GM03348 (cell line): Measurements from ENCODE around the gene TBRG4.

Experiments
- DNase-seq: peaks from one replicate; pipeline ENCODE4 v3.0.0; 2012; ENCODE audit warnings: low spot score

The TBRG4 gene

DNA sequence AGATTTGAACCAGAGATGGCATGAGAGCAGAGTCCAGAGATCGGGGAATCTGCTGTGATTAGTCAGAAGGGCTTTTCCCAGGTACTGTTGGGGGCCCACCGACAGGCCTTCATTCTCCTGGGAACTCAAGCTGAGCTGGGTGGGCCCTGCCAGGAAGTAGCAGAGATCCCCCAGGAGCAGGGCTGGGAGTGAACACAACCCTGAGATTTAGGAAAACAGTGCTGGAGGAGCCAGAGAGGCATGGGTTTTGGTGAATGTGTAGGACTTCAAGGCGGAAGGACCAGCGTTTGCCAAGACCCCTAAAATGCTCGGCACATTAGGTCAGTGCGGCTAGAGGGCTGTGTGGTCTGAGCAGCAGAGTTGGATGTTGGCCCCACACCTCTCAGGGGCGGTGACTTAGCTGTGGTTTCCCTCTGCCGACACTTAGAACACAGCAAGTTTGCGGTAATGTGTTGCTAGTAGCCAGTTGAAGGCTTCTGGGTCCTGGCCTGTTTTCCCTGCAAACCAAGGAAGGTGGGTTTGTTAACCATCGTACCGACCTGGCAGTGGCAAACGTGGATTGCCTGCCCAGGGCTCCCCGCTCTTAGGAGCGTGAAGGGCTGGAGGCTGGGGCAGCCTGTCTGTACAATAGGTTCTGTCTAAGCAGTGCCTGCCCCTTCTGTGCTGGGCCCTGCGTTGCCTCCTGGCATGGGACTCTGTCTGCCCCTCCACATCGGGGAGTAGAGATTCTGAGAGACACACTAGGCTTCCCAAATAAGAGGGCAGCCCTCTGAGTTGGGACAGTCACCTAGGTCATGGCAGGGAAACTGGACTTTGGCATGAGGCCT, 36.8 kb downstream of the TBRG4 start:
- no peak for DNase-seq

DNA sequence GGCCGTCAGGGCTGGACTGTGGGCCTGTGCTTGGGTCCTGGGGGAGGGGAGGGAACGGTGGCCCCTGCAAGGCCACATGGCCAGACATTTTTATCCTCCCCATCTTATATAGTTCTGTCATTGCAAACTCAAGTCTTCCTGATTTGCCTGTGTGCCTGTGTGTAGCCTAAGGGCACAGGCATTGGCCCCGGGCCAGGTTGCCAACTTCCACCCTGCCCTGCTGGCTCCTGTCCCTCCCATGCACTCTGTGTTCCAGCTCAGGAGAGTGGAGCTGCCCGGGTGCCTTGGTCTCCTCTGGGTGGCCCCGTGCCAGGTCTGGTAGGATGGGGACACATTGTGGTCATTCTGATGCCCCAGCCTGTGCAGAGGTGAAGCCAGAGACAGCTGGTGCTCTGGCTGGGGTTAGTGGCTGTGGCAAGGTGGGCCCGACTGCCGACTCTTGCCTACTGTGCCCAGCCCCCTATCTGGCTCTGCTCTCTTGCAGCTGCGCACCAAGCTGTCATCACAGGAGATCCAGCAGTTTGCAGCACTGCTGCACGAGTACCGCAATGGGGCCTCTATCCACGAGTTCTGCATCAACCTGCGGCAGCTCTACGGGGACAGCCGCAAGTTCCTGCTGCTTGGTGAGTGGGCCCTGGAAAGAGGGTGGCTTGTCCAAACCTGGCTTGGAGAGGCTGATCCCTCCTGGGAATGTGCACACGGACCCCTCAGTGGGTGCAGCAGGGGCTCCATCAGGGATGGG, 37.5 kb downstream of the TBRG4 start:
- DNase-seq = no peak

DNA sequence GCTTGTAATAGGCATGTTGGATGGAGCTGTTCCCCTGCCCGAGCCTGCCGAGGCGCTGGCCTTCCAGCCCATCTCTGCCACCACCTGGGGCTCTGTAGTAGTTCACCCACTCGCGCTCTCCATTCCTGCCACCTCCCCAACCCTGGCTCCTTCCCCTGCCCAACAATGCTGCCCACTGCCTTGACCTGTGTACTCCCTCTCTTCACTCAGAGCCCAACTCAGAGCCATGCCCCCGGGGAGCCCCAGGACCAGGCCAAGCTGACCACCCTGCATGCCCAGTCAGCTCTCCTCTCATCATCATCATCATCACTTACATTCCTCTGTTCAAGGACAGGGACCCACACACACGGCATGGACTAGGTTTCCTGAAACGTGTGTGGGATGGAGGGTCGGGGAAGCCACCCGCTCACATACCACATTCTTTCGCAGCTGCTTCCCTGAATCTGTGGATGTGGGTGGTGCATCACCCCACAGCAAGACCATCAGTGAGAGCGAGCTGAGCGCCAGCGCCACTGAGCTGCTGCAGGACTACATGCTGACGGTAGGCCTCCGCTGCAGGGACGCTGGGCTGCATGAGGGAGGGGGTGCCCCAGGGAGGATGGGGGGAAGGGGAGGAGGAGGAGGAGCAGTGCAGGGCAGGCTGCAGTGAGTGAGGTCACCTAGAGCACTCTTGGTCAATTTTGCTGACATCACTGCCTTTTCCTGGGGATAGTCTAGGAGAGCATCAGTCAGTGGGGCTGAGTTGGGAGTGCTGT, 38.3 kb downstream of the TBRG4 start:
- DNase-seq = no peak

DNA sequence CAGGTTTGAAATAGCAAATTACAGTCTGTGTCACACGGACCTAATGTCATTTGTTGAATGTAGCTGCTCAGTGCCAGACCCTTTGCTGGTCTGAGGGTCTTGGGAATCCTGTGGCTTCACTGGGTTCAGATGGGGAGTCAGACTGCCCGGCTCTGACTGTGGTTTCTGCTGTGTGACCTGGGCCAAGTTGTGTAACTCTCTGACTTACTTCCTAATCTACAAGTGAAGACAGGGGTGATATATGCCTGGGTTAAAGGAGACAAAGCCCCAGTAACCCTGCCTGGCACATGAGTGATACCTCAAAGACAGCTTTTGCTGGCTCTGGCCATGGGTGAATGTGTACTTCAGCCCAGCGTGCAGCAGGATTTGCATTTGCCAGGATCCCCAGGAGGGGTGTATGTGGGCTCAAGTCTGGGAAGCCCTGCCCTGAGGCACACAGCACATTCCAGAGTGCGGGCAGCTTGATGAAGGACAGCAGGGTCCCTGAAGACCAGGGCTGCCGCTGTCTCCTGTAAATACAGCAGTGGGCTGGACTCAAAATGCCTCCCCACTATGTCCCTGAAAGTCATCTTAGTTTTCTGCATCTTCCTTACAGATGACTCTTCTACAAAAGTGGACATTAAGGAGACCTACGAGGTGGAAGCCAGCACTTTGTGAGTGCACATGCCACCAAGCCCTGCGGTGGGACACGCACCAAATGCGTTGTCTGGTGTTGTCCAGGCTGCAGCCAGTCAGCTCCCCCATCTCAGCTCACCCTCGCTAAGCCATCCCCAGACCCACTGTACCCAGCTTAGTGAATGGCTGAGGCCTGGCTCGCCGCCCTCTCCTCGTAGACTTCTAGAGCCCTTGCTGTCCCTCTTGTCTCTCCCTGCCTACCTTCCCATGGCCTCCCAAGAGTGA, 39.1 kb downstream of the TBRG4 start:
- no peak for DNase-seq

DNA sequence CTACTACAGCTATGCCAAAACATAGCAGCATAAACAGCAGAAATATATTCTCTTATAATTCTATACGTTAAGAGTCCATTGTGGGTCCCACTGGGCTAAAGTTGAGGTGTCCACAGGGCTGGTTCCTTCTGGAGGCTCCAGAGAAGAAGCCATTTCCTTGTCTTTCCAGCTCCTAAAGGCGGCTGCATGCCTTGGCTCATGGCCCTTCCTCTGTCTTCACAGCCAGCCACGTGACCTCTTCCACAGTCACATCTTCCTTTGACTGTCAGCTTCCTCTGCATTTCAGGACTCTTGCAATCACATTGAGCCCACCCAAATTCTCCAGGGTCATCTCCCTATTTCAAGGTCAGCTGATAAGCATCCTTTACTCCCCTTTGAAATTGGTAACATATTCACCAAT, 40.0 kb downstream of the TBRG4 start:
- DNase-seq = no peak

DNA sequence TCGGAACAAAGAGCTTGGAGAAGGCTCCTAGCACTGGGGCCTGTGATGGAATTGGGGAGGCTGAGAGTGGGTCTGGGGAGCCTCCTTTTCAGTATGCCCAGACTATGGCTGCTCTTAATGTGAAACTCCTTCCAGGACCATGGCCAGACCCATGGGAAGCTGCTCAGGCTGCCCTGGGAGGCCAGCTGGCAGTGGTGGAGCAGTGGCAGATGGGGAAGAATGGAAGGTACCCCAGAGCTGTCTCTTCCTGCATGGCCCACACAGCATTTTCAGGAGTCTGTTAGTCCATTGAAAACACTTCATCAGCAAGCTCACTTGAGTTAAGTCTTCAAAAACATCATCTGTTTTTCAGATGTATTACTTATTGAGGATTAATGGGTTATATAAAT, 41.2 kb downstream of the TBRG4 start:
- DNase-seq = no peak

DNA sequence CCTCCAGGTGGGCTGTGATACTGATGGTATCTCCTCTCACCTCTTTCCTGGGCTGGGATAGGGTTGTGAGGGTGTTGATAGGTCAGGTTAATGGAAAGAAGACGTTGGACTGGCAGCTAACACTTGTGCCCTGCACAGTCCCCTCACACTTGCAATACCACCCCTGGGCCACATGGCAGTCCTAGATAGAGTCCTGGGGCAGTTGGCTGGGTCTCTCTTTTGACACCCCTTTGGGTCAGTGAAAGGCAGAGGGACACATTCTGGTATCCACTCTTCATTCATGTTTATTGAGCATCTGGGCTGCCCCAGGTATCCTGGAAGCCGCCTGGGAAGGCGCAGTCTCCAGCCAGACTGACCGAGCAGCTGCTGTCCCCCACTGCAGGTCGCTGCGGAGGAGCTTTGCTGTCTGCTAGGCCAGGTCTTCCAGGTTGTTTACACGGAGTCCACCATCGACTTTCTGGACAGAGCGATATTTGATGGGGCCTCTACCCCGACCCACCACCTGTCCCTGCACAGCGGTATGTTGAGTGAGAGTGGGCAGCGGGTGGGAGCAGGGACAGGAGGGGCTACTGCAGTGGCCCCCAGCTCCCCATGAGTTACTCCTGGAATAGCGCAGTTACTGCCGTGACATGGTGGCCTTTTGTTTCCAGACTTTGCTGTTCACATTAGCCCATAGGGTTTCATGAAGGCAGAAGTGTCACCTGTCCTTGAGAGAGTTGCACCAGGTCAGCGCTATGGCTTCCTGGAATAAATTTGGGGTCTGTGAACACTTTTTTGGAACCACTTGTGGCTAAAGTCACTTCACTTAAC, 41.8 kb downstream of the TBRG4 start:
- DNase-seq = no peak

DNA sequence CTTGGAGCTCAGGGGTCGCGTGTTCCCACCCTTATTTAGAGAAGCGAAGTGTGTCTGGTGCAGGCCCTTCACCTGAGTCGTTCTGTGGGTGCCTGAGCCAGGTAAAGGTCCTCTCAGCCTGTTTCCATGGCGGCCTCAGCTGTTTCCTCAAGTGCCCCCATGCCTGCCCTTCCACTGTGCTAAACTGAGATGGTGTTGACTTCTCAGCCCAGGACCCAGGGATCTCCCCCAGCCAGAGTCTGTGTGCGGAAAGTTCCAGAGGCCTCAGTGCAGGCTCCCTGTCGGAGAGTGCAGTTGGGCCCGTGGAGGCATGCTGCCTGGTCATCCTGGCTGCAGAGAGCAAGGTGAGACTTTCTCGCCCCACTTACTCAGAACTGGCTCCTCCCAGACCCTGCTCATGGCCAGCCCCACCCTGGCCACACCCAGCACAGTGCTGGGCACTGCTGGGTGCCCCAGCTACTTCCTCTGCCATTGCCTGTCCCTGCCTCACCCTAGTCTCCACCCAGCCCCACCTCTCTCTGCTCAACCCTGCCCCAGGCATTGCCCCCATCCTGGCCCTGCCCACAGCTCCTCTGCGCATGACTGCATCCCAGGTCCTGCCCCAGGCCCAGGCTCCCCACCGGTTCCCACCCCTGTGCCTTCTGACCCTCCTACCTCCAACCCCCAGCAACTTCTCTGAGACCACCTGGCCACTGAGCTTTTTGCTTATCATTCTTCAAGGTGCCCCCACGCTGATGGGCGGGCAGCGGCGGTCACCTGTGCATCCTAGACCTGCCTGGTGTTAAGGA, 43.1 kb downstream of the TBRG4 start:
- no peak for DNase-seq

DNA sequence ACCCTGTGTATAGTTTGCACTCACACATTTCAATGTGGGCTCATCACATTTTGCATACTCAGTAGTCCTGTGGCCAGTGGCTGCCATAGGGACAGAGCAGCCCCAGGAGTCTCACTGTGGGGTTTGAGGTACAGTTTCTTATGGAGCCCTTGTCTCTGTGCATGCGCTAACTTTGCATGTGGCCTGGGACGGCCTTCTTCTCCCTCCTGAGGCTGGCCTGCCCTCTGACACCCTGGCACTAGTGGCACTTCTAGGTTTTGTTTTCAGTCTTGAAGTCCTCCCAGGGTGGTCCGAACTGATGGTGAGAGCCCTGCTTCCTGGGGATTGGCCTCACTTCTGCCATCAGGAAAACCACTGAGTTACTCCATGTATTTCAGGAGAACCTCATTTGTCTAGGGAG, 43.9 kb downstream of the TBRG4 start:
- no peak for DNase-seq

DNA sequence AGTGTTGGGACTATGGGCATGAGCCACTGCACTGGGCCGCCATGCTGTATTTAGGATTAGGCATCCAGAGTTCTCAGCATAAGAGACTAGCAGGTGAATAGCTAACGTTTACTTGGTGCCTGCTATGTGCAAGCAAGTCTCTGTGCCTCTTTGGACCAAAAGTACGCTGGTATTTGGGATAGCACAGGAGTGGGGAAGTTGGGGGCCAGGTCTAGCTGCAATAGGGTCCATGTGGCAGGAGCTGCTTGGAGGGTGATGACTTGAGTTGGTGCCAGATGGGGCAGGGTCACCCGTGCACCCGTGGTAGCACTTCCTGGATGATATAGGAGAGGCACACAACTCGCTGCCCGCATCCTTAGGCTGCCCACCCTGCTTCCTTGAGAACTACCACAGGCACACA, 45.1 kb downstream of the TBRG4 start:
- DNase-seq = no peak

DNA sequence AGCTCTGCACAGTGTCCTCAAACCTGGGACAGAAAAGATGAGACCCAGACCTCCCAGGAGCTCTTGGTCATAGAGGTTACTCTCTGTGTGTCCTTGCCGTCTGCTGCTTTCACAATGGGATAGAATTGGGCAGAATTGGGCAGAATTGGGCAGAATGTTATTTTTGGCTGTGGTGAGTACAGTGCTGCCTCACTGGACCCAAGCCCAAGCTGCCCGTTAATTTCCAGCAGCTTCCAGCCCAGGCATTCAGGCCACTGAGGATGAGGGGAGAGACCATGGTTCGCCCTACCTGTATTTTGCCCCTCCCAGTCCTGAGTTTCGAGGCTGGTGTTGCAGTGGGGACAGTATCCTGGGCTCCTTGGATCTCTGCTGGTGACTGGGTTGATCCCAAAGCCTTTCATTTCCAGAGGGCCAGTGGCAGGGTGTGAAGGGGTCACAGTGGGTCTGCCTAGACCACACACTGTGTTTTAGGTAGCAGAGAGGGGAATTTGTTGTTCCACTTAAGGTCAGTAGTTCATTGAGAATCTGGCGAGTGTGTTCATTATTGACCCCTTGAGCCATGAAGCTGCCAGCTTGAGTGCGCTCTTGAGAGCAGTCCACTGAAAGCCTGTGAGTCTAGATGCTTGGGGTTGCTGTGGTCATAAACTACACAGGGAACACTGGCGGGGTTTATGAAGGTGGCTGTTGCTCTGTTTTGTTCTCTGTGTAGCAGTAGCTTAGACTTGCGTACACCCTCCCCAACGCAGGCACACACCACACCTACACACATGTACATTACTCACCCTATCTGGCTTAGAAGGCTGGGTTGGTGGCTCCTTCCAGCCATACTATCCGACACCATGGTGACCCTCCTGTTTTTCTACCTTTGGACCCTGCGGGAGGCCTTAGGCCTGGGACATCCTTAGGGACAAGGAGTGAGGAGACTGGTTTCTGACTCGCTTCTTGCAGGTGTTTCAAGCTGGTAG, 46.2 kb downstream of the TBRG4 start:
- no peak for DNase-seq

DNA sequence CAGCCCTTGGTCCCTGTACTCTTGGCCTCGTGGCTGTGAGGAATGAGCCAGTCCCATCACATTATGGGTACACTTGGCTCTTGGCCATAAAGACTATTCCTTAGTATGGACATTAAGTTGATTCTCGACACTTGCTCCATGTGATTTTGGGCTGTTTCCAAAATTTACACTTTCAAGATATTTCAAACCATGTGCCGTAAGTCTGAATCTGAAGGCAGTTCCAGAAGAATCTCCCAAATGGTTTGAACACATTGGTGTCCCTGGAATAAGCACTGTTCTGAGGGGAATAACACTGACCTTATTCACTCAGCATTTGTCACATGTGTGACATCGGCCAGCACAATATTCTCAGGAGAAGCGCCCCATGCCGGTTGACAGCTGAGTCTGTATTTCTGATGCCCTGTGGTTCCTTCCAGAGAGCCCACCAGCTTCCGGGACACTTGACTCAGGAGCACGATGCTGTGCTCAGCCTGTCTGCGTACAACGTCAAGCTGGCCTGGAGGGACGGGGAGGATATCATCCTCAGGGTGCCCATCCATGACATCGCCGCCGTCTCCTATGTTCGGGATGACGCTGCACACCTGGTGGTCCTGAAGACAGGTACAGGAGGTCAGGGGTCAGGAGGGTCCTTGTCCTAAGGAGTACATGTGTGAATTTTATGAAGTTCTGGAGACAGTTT, 47.3 kb downstream of the TBRG4 start:
- DNase-seq = no peak

DNA sequence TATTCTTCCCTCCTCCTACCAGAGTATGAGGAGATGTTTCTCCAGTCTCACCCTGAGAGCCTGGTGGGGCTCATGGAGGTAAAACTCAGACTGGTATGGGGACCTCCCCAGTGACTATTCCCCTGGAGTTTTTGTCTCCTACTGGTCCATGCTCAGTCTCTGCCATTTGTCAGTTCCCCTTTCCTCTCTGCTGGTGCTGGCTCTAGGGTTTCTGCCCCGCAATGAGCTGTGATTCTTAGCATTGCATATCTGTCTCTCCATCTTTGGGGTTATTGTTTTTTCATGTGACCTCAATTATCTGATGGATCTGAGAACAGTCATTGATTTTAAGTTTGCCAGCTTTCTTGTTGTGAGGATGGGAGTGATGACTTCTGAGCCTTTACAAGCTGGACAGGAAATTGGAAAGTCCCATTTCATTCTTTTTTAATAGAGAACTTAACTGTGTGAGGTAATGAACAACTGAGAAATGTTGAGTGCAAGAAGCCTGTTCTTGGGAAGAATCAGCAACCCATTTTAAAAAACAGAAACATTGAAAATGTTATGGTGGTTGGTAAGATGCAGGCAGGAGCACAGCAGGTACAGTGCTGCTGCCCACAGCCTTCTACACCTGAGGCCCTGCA, 49.6 kb downstream of the TBRG4 start:
- DNase-seq = no peak

DNA sequence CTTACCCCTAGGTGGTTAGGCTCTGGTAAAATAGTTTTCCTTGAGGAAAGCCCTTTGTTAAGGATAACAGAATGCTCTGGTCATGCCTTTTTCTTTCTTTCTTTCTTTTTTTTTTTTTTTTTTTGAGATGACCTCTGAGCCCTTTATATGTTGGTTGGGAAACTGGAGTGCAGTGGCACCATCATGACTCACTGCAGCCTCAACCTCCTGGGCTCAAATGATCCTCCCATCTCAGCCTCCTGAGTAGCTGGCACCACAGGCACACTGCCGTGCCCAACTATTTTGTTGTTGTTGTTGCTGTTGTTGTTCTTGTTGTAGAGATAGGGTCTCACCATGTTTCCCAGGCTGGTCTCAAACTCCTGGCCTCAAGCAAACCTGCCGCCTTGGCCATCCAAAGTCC, 50.1 kb downstream of the TBRG4 start:
- no peak for DNase-seq

DNA sequence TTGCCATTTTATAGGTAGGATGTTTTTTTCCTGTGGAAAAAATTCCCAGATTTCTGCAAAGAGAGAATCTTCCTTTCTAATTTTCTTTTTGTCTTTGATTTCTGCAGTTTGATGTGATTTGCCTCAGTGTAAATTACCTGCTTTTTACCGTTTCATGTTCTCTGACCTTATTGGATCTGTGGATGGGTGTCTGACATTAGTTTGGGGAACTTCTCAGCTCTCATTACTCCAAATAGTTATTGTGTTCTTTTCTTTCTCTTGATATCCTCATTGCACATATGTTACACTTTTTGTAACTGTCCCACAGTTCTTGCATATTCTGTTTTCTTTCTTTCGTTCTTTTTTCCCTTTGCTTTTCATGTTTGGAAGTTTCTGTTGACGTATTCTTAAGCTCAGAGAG, 51.2 kb downstream of the TBRG4 start:
- no peak for DNase-seq

DNA sequence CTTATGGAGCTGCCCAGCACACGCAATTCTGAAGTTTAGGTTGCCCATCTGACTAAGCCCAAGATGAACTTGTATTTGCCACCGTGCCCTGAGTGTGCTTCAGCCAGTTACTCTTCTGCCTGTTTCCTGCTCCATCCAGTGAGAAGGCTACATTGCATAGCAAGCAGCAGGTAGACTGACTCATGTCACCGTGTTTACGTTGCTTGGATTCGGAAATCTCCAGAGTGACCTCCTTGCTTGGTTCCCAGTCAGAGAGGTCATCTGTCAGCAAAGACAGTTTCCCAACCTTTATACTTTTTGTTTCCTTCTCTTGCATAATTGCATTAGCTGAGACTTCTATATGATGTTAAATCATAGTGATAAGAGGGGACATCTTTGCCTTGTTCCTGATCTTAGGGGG, 53.6 kb downstream of the TBRG4 start:
- DNase-seq = no peak

DNA sequence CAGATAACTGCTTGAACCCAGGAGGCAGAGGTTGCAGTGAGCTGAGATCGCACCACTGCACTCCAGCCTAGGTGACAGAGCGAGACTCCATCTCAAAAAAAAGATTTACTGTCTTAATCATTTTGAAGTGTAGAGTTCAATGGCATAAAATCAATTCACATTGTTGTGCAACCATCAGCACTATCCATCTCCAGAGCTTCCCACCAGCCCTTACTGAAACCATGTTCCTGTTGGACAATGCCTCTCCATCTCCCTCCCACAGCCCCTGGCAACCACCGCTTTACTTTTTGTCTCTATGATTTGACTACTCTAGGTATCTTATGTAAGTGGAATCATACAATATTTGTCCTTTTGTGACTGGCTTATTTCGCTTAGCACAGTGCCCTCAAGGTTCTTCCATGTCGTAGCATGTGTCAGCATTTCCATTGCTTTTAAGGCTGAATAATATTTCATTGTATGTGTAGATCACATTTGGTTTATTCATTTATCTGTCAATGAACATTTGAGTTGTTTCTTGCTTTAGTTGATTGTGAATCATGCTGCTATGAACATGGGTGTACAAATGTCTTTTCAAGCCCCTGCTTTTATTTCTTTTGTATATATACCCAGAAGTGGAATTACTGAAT, 55.8 kb downstream of the TBRG4 start:
- no peak for DNase-seq

DNA sequence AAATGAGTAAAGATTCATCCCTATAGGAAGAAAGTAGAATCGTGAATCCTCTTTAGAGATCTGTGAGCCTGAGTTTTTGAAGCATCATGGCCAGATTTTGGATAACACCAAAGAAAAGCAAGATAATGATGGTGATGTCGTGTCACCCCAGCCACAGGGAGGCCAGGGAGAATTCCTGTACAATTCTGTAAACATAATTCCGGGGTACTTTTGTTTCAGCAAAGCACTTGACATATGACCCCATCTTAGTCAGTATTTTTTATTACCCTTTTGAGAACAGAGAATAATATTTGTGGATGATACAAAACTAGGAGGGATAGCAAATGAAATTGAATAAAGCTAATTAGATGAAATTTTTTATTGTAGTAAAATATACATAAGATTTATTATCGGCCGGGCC, 56.5 kb downstream of the TBRG4 start:
- no peak for DNase-seq
